Omental fat pad (tissue), 4 donors: Measurements from ENCODE around the gene PAK1. TPM values are rescaled to one million over a fixed set of nuclear protein-coding genes. Genes with fewer than 3 reads are reported as not detected.

Source experiments
- ATAC-seq: fragments of 150-250 bp; one replicate; pipeline ENCODE4 v1.9.1; 2016; ENCODE audit warnings: mild to moderate bottlenecking, moderate library complexity; ENCODE audit not compliant: low FRiP score
- DNase-seq: peaks from one replicate; pipeline ENCODE4 v3.0.0-alpha.2; 2019; ENCODE audit warnings: low spot score
- CTCF ChIP-seq, 3 donors: fragments of 450-650 bp; IDR thresholded peaks; one replicate each; pipeline ENCODE4 v1.5.1; 2016 to 2017; ENCODE audit warnings: antibody characterized with exemption in 3 of 3, mild to moderate bottlenecking in 3 of 3, moderate library complexity in 2 of 3
- total RNA-seq, 4 donors: library from RNA; depleted of rRNA; stranded (reverse); fragments of >200 nt; gene quantifications; one replicate each; pipeline ENCODE4 v1.1.0, GENCODE V29; 2016

Gene PAK1
- total RNA-seq, 4 donors from 2014 or later = 17.7 to 36.7 (median 22.3) TPM

- no peak for DNase-seq
- ATAC-seq = no peak
- TF ChIP-seq CTCF (IDR thresholded peaks at IDR 0.05) = no peak
Observed at GRCh38 chr11:77299528-77299993, 174.3 kb downstream of the PAK1 start.

DNA sequence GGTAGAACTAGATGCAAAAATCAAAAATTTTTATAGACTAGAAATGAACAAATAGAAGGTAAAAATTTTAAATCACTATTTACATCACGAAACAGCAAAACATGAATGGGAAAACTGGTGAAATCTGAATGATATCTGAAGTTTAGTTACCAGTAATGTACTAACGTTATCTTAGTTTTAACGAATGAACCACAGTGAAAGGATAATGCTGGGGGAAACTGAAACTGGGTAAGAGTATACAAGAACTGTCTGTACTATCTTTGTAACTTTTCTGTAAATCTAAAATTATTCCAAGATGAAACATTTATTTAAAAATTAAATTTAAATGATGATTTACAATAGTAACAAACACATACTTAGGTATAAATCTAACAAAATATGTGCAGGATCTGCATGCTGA lies 179.9 kb downstream of the PAK1 start:
- ATAC-seq = no peak
- no peak for TF ChIP-seq CTCF (IDR thresholded peaks at IDR 0.05)
- DNase-seq = no peak

- TF ChIP-seq CTCF (IDR thresholded peaks at IDR 0.05) = no peak
- no peak for ATAC-seq
- no peak for DNase-seq
Observed at GRCh38 chr11:77289737-77290136, 184.2 kb downstream of the PAK1 start.

DNA sequence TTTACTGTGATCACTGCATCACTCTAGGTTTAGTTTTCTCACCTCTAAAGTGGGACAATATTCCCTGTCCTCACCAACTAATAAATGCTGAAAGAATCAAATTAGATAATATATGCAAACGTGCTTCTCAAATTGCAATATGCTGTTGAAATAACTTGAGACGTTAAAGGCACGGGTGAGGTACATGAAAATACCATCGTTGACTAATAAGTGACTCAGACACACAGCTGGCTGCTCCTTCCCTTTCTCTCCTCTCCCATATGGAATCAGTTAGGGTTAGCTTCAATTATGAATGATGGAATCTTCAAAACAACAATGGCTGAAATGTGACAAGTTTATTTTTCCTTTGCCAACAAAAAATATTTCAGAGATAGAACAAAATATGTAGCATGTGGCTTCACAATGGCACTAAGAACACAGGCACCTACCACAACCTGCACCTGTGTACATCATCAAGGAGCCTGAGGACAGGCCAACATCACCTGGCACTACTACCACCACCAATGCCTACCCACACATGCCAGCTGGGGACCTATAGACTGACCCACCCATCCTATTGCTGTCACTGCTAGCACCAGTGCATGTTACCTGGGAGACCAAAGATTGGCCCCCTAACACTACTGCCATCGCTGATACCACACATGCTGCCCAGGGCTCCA lies 186.2 kb downstream of the PAK1 start:
- ATAC-seq = no peak
- no peak for TF ChIP-seq CTCF (IDR thresholded peaks at IDR 0.05)
- no peak for DNase-seq

DNA sequence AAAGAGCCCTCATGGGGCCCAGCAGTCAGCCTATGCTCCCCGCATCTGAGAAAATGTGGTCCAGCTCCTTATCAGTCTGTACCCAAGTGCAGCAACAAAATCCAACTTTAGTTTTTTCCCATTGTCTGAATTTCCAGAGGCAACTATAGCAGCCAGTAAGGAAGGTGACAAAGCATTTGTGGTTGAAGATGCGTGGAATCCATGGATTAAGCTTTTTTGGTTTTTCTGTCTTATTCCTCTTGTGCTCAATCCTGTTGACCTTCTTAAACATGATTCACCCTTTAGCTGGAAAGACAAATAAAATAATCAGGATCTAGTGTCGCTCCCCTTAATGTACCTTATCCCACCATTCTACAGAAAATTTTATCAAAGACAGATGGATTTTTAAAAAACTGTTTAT lies 186.8 kb downstream of the PAK1 start:
- ATAC-seq (no peak), DNase-seq (no peak)
- TF ChIP-seq CTCF (IDR thresholded peaks at IDR 0.05) = no peak

- ATAC-seq (no peak), DNase-seq (no peak)
- TF ChIP-seq CTCF (IDR thresholded peaks at IDR 0.05) = no peak
Observed at GRCh38 chr11:77284476-77285468, 189.1 kb downstream of the PAK1 start.
